ENCODE measurements around the gene ARPC1A.
A peak's percentile ranks its signal among the peaks of the same experiment; 100 is the strongest.

ARPC1A gene

DNA sequence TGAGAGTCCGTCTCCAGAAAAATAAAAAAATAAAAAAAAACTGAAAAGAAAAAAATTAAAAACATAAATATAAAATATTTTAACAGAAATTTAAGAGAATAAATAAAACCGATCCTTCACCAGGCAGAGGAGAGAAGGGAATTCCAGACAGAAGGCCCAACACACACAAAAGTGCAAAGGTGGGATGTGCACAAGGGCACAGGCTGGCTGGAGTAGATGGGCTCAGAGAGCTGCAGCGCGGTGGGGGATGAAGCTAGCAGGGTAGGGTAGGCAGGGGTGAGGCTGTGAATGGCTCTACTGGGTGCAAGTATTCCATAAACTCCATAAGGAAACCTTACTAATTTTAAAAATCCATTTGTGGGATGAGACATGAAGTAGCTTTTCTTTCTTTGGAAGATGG, 15.7 kb upstream of the ARPC1A start:
- no peaks in the 10 kb centered on the region for H3K4me1 ChIP-seq (ENCODE audit: insufficient read depth, low read length, poor library complexity, severe bottlenecking)
- H4K20me1 ChIP-seq (ENCODE audit: insufficient read depth, low read length, poor library complexity, severe bottlenecking), result no peaks in the 10 kb centered on the region
- H3K9me3 ChIP-seq (ENCODE audit: insufficient read depth, low read depth, low read length), result no peaks in the 10 kb centered on the region
- H3K4me3 ChIP-seq (ENCODE audit: low read length, poor library complexity, severe bottlenecking), result no peak overlapping the region
- no peak overlapping the region for H3K9ac ChIP-seq (ENCODE audit: low read depth, low read length, poor library complexity, severe bottlenecking)
- H2AFZ ChIP-seq (ENCODE audit: low read length), result no peak overlapping the region
- no peaks in the 10 kb centered on the region for H3K79me2 ChIP-seq (ENCODE audit: insufficient read depth, low read length)
- H3K27me3 ChIP-seq (ENCODE audit: insufficient read depth, low read length, poor library complexity, severe bottlenecking), result no peaks in the 10 kb centered on the region
- TF ChIP-seq, protein P1, sequence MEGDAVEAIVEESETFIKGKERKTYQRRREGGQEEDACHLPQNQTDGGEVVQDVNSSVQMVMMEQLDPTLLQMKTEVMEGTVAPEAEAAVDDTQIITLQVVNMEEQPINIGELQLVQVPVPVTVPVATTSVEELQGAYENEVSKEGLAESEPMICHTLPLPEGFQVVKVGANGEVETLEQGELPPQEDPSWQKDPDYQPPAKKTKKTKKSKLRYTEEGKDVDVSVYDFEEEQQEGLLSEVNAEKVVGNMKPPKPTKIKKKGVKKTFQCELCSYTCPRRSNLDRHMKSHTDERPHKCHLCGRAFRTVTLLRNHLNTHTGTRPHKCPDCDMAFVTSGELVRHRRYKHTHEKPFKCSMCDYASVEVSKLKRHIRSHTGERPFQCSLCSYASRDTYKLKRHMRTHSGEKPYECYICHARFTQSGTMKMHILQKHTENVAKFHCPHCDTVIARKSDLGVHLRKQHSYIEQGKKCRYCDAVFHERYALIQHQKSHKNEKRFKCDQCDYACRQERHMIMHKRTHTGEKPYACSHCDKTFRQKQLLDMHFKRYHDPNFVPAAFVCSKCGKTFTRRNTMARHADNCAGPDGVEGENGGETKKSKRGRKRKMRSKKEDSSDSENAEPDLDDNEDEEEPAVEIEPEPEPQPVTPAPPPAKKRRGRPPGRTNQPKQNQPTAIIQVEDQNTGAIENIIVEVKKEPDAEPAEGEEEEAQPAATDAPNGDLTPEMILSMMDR (conservative IDR thresholded peaks at IDR 0.05; ENCODE audit: low read length), result no peak
- no peak for TF ChIP-seq EZH2phosphoT487 (IDR thresholded peaks at IDR 0.05; ENCODE audit: borderline replicate concordance)
- H3K9me2 ChIP-seq (replicated peaks; ENCODE audit: low read depth, low read length), result no peaks in the 10 kb centered on the region
- H3K4me2 ChIP-seq (ENCODE audit: low read depth, low read length, poor library complexity, severe bottlenecking), result no peak overlapping the region
- no peaks in the 10 kb centered on the region for H3F3A ChIP-seq (ENCODE audit: low read depth)
- H3K36me3 ChIP-seq (ENCODE audit: insufficient read depth, low read length), result no peaks in the 10 kb centered on the region

DNA sequence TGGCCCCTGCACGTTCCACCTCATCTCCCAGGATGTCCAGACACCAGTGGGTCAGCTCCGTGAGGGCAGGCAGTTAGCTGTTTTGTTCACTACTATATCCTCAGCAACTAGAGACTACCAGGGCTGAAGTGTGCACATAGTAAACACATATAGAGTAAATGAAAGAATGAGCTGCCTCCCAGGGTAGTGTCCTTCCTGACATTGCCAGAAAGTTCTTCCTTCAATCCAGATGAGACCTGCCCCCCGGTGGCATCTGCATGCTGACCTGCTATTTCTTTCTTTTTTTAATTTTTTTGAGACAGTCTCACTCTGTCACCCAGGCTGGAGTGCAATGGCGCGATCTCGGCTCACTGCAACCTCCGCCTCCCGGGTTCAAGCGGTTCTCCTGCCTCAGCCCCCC, 14.0 kb upstream of the ARPC1A start:
- H3K4me2 ChIP-seq (ENCODE audit: low read depth, low read length, poor library complexity, severe bottlenecking), result no peak overlapping the region
- H3F3A ChIP-seq (ENCODE audit: low read depth), result no peaks in the 10 kb centered on the region
- H3K27me3 ChIP-seq (ENCODE audit: insufficient read depth, low read length, poor library complexity, severe bottlenecking), result no peaks in the 10 kb centered on the region
- no peaks in the 10 kb centered on the region for H3K36me3 ChIP-seq (ENCODE audit: insufficient read depth, low read length)
- TF ChIP-seq EZH2phosphoT487 (IDR thresholded peaks at IDR 0.05; ENCODE audit: borderline replicate concordance), result no peak
- TF ChIP-seq, protein P1 (conservative IDR thresholded peaks at IDR 0.05; ENCODE audit: low read length), result no peak
- no peaks in the 10 kb centered on the region for H3K9me3 ChIP-seq (ENCODE audit: insufficient read depth, low read depth, low read length)
- H2AFZ ChIP-seq (ENCODE audit: low read length), result no peak overlapping the region
- H3K79me2 ChIP-seq (ENCODE audit: insufficient read depth, low read length), result no peaks in the 10 kb centered on the region
- H3K4me1 ChIP-seq (ENCODE audit: insufficient read depth, low read length, poor library complexity, severe bottlenecking), result no peaks in the 10 kb centered on the region
- H3K9me2 ChIP-seq (replicated peaks; ENCODE audit: low read depth, low read length), result no peaks in the 10 kb centered on the region
- H3K9ac ChIP-seq (ENCODE audit: low read depth, low read length, poor library complexity, severe bottlenecking), result no peak overlapping the region
- H4K20me1 ChIP-seq (ENCODE audit: insufficient read depth, low read length, poor library complexity, severe bottlenecking), result no peaks in the 10 kb centered on the region
- H3K4me3 ChIP-seq (ENCODE audit: low read length, poor library complexity, severe bottlenecking), result no peak overlapping the region

DNA sequence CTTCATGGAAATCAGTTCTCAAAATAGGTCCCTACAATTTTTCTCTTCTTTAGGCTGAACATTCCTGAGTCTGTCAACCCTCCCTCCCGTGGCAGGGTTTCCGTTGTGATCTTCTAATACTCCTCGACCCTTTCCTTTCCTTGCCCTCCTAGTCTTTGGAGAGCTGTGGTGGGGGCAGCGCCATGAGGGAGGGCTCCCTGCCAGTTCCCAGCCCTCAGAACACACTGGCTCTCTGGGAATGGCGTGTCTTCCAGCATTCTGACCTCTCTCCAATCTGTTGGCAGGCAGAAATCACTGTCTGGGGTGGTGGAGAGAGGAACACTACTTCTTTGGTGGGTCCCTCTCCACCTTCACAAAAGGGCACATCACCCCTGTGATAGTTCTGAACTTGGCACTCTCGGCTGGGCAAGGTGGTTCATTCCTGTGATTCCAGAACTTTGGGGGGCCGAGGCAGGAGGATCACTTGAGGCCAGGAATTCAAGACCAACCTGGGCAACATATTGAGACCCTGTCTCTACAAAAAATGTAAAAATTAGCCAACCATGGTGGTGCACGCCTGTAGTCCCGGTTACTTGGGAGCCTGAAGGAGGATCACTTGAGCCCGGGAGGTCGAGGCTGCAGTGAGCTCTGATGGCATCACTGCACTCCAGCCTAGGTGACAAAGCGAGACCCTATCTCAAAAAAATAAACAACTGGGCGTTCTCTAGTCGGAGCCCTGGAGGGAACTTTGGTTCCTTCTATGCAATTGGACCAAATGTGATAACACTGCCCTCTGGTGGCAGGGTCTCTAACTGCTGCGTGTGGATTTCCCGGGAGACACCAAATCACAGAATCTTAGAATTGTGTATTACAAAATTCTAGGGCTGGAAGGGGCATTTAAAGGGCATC, 13.1 kb upstream of the ARPC1A start:
- Histone ChIP-seq H3K9me2 (replicated peaks; ENCODE audit: low read depth, low read length) (no peaks in the 10 kb centered on the region), H3K4me1 (ENCODE audit: insufficient read depth, low read length, poor library complexity, severe bottlenecking) (no peaks in the 10 kb centered on the region), H3K79me2 (ENCODE audit: insufficient read depth, low read length) (no peaks in the 10 kb centered on the region), H3F3A (ENCODE audit: low read depth) (no peaks in the 10 kb centered on the region), H3K4me2 (ENCODE audit: low read depth, low read length, poor library complexity, severe bottlenecking) (peak overlapping the region; percentile 2), H3K4me3 (ENCODE audit: low read length, poor library complexity, severe bottlenecking) (no peak overlapping the region), H3K9ac (ENCODE audit: low read depth, low read length, poor library complexity, severe bottlenecking) (no peak overlapping the region), H3K27me3 (ENCODE audit: insufficient read depth, low read length, poor library complexity, severe bottlenecking) (no peaks in the 10 kb centered on the region), H3K36me3 (ENCODE audit: insufficient read depth, low read length) (no peaks in the 10 kb centered on the region), H3K9me3 (ENCODE audit: insufficient read depth, low read depth, low read length) (no peaks in the 10 kb centered on the region), H4K20me1 (ENCODE audit: insufficient read depth, low read length, poor library complexity, severe bottlenecking) (no peaks in the 10 kb centered on the region), H2AFZ (ENCODE audit: low read length) (peak overlapping the region; percentile 58; the same call in 1 of the 2 replicates)
- TF ChIP-seq, protein P1 (conservative IDR thresholded peaks at IDR 0.05; ENCODE audit: low read length), result peak; percentile 95
- TF ChIP-seq EZH2phosphoT487 (IDR thresholded peaks at IDR 0.05; ENCODE audit: borderline replicate concordance), result no peak
